22Rv1 (cell line): ENCODE data around the gene COX20.

Source experiments
- CTCF ChIP-seq: fragments of 450-650 bp; IDR thresholded peaks from 2 replicates; pipeline ENCODE4 v1.5.1; 2017; ENCODE audit warnings: mild to moderate bottlenecking
- ZFX ChIP-seq: fragments of 450-650 bp; IDR thresholded peaks from 2 replicates; pipeline ENCODE4 v1.6.1; 2017; ENCODE audit warnings: antibody characterized with exemption, borderline replicate concordance

GRCh38 chr1:244820131-244820530 is 15.3 kb upstream of the COX20 start:
- TF ChIP-seq CTCF (no peak), ZFX (no peak)
